A549 (cell line): ENCODE data around the gene OPRL1.

Experiments used
- CTCF ChIP-seq: fragments of >200 bp; sonication (Bioruptor Twin); formaldehyde crosslinking; IDR thresholded peaks from 3 replicates; pipeline ENCODE4 v1.5.1; 2016
- EHMT2 ChIP-seq: fragments of 200-600 bp; sonication (generic); IDR thresholded peaks from 2 replicates; pipeline ENCODE4 v1.6.1; 2016; ENCODE audit warnings: antibody characterized with exemption, low read depth, mild to moderate bottlenecking, moderate library complexity
- EP300 ChIP-seq, 2 experiments: fragments of >200 bp; sonication (Bioruptor Twin); formaldehyde crosslinking; IDR thresholded peaks; 2 replicates in 1 of 2; 3 replicates in 1 of 2; pipeline ENCODE4 v1.6.1; 2016 to 2017
- HEYL ChIP-seq: fragments of 250-450 bp; sonication (Bioruptor Pico); IDR thresholded peaks from 2 replicates; pipeline ENCODE4 v1.8.0; 2021; ENCODE audit warnings: mild to moderate bottlenecking, moderate library complexity
- JUN ChIP-seq, 2 experiments: fragments of >200 bp; sonication (Bioruptor Twin); formaldehyde crosslinking; IDR thresholded peaks; 2 replicates in 1 of 2; 3 replicates in 1 of 2; pipeline ENCODE4 v1.6.1; 2016 to 2017
- KDM1A ChIP-seq: fragments of 200-600 bp; sonication (generic); IDR thresholded peaks from 2 replicates; pipeline ENCODE4 v1.6.1; 2016; ENCODE audit warnings: low read depth, mild to moderate bottlenecking
- MAFK ChIP-seq: fragments of 450-650 bp; IDR thresholded peaks from 2 replicates; pipeline ENCODE4 v1.6.1; 2014; ENCODE audit not compliant: partially characterized antibody
- MYC ChIP-seq: IDR thresholded peaks from 2 replicates; pipeline ENCODE4 v1.6.1; 2012; ENCODE audit warnings: mild to moderate bottlenecking, inconsistent platforms, low read length, improper control_type of control experiment, borderline replicate concordance
- NFE2L2 ChIP-seq: fragments of 150-350 bp; conservative IDR thresholded peaks from 2 replicates; pipeline ENCODE4 v1.6.1; 2014; ENCODE audit warnings: low read length
- POLR2A ChIP-seq: IDR thresholded peaks from 2 replicates; pipeline ENCODE4 v1.6.1; 2012; ENCODE audit warnings: mild to moderate bottlenecking, low read length
- SREBF2 ChIP-seq: fragments of 450-650 bp; IDR thresholded peaks from 2 replicates; pipeline ENCODE4 v1.6.1; 2014; ENCODE audit warnings: mild to moderate bottlenecking, moderate library complexity
- TF ChIP-seq, protein P1 (sequence below): IDR thresholded peaks from 2 replicates; pipeline ENCODE4 v1.6.1; 2012

DNA sequence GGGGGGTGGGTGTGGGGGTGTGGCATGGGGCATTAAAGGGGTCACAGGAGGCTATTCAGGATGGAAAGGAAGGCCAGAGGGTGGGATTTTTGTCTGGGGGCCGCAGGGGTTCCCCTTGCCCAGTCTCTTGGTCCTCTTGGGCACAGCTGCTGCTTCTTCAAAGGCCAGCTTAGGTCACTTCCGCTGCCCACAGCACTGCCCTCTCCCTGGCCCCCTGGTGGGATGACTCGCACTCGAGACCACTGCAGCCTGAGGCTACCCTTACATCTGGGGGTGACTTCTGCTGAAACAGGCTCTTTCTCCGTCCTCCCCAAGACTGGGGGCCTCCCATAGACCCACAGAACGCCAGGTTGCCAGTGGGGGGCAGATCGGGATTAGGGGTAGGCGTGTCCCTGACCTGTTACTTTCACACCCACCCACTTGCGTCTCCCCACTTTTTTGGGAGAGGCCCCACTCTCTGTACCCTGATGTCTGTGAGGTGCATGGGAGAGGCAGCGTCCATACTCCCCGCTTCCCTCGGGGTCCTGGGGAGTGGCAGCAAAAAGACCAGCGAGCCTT lies 3.0 kb downstream of the OPRL1 start:
- no peak for TF ChIP-seq CTCF
- TF ChIP-seq EP300 (IDR thresholded peaks at IDR 0.05): no peak
- TF ChIP-seq, protein P1, sequence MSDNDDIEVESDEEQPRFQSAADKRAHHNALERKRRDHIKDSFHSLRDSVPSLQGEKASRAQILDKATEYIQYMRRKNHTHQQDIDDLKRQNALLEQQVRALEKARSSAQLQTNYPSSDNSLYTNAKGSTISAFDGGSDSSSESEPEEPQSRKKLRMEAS: no peak
- no peak for TF ChIP-seq SREBF2
- no peak for TF ChIP-seq MYC
- no peak for TF ChIP-seq POLR2A
- TF ChIP-seq EHMT2: no peak
- no peak for TF ChIP-seq NFE2L2
- TF ChIP-seq KDM1A: no peak
- TF ChIP-seq MAFK: no peak
- TF ChIP-seq HEYL (CRISPR knock-in tag): no peak
- TF ChIP-seq JUN (IDR thresholded peaks at IDR 0.05): no peak
